HG03571 (cell line): ENCODE data around the gene SRMS.

ENCODE experiments used
- ATAC-seq: cut with Tn5 transposase; IDR thresholded peaks from one replicate; pipeline ENCODE4 v1.9.1; 2021; ENCODE audit not compliant: unreplicated experiment

SRMS gene

GRCh38 chr20:63547725-63548480, at the start of gene SRMS:
Gene SRMS, minus strand, starts transcription at chr20:63547749. Its CDS starts 286 bp downstream, at chr20:63547463.
- no peak for ATAC-seq

- ATAC-seq, result no peak
Measured at GRCh38 chr20:63596423-63596822, 48.9 kb upstream of the SRMS start.

GRCh38 chr20:63595416-63596127, 48.0 kb upstream of the SRMS start:
- ATAC-seq, result no peak

- ATAC-seq, result no peak
Measured at GRCh38 chr20:63594043-63594561, 46.6 kb upstream of the SRMS start.

GRCh38 chr20:63592661-63593060, 45.1 kb upstream of the SRMS start:
- ATAC-seq, result no peak

GRCh38 chr20:63591786-63592355, 44.3 kb upstream of the SRMS start:
- ATAC-seq, result no peak

- ATAC-seq, result no peak
Measured at GRCh38 chr20:63591147-63591533, 43.6 kb upstream of the SRMS start.

GRCh38 chr20:63590218-63591146, 42.9 kb upstream of the SRMS start:
- no peak for ATAC-seq

GRCh38 chr20:63589261-63590217, 42.0 kb upstream of the SRMS start:
- ATAC-seq, result no peak

- ATAC-seq, result no peak
Measured at GRCh38 chr20:63588641-63589041, 41.1 kb upstream of the SRMS start.

GRCh38 chr20:63587776-63588591, 40.4 kb upstream of the SRMS start:
- ATAC-seq, result no peak

- no peak for ATAC-seq
Measured at GRCh38 chr20:63587256-63587655, 39.7 kb upstream of the SRMS start.

GRCh38 chr20:63586797-63587196, 39.2 kb upstream of the SRMS start:
- ATAC-seq, result no peak

- ATAC-seq, result no peak
Measured at GRCh38 chr20:63585616-63586565, 38.3 kb upstream of the SRMS start.

GRCh38 chr20:63582382-63583063, 35.0 kb upstream of the SRMS start:
- no peak for ATAC-seq

- no peak for ATAC-seq
Measured at GRCh38 chr20:63580796-63581461, 33.4 kb upstream of the SRMS start.
